A549 (cell line): ENCODE data around the gene PIH1D1. TPM values are rescaled to one million over a fixed set of nuclear protein-coding genes. Genes with fewer than 3 reads are reported as not detected.
A peak's percentile ranks its signal among the peaks of the same experiment; 100 is the strongest.

ENCODE experiments used
- ATAC-seq, 2 experiments: fragments of 200-7000 bp in 1 of 2; fragments of >200 bp in 1 of 2; cut with Nextera tagmentation in 1 of 2; cut with Tn5 transposase in 1 of 2; 3 replicates each; pipeline versions ENCODE4 v1.8.0 to v1.9.1; 2018 to 2020; ENCODE audit warnings: mild to moderate bottlenecking in 1 of 2, moderate library complexity in 1 of 2
- CTCF ChIA-PET: fragments of 300-600 bp; sonication (Branson Sonifier 250); formaldehyde crosslinking; extraction: SDS; loops from one replicate; lab custom pipeline; 2021; ENCODE audit warnings: antibody characterized with exemption, inconsistent platforms; lab: Yijun Ruan, JAX
- POLR2A ChIA-PET: fragments of 350-600 bp; formaldehyde crosslinking; extraction: SDS; loops from one replicate; lab custom pipeline; 2021; ENCODE audit warnings: antibody characterized with exemption, inconsistent platforms; lab: Yijun Ruan, JAX
- DNase-seq, 2 experiments: peaks; one replicate each; pipeline versions ENCODE4 v3.0.0 to v3.0.0-alpha.2; 2011 to 2016; ENCODE audit warnings: low read depth in 1 of 2, low spot score in 1 of 2
- FAIRE-seq: peaks from 2 replicates; lab custom pipeline; 2011; peaks lifted over from hg19 to GRCh38; lab: Jason Lieb, UNC
- H3K27ac ChIP-seq, 2 experiments: fragments of >200 bp; sonication (Bioruptor Twin); formaldehyde crosslinking; 3 replicates each; pipeline ENCODE4 v1.5.1; 2016 to 2017
- H3K4me1 ChIP-seq: fragments of >200 bp; sonication (Bioruptor Twin); formaldehyde crosslinking; 3 replicates; pipeline ENCODE4 v1.6.1; 2016
- H3K4me2 ChIP-seq: fragments of >200 bp; sonication (Bioruptor Twin); formaldehyde crosslinking; 3 replicates; pipeline ENCODE4 v1.6.1; 2016
- H3K4me3 ChIP-seq: fragments of >200 bp; sonication (Bioruptor Twin); formaldehyde crosslinking; 3 replicates; pipeline ENCODE4 v1.5.1; 2016
- H3K9me3 ChIP-seq: fragments of >200 bp; sonication (Bioruptor Twin); formaldehyde crosslinking; 3 replicates; pipeline ENCODE4 v1.6.1; 2016
- BHLHE40 ChIP-seq: IDR thresholded peaks from 2 replicates; pipeline ENCODE4 v1.6.1; 2012; ENCODE audit warnings: low read depth, low read length, inconsistent platforms
- CBX8 ChIP-seq: fragments of 200-600 bp; sonication (generic); IDR thresholded peaks from 2 replicates; pipeline ENCODE4 v1.6.1; 2016
- E2F6 ChIP-seq: IDR thresholded peaks from 2 replicates; pipeline ENCODE4 v1.6.1; 2012; ENCODE audit warnings: low read depth, borderline replicate concordance
- EHF ChIP-seq: fragments of 250-450 bp; sonication (Bioruptor Pico); IDR thresholded peaks from 2 replicates; pipeline ENCODE4 v1.5.0; 2020; ENCODE audit warnings: mild to moderate bottlenecking
- EP300 ChIP-seq, 2 experiments: fragments of >200 bp; sonication (Bioruptor Twin); formaldehyde crosslinking; IDR thresholded peaks; 2 replicates in 1 of 2; 3 replicates in 1 of 2; pipeline ENCODE4 v1.6.1; 2016 to 2017
- FOSL2 ChIP-seq, 2 experiments: fragments of 450-650 bp in 1 of 2; fragments of >200 bp in 1 of 2; sonication (Bioruptor Twin) in 1 of 2; formaldehyde crosslinking; IDR thresholded peaks; 2 replicates each; pipeline versions ENCODE4 v1.5.0 to v1.6.1; 2016 to 2020; ENCODE audit warnings: mild to moderate bottlenecking in 1 of 2, moderate library complexity in 1 of 2
- GATA3 ChIP-seq: IDR thresholded peaks from 2 replicates; pipeline ENCODE4 v1.6.1; 2012; ENCODE audit warnings: borderline replicate concordance
- HEYL ChIP-seq: fragments of 250-450 bp; sonication (Bioruptor Pico); IDR thresholded peaks from 2 replicates; pipeline ENCODE4 v1.8.0; 2021; ENCODE audit warnings: mild to moderate bottlenecking, moderate library complexity
- HMGXB4 ChIP-seq: fragments of 250-450 bp; sonication (Bioruptor Pico); IDR thresholded peaks from 2 replicates; pipeline ENCODE4 v1.5.0; 2021; ENCODE audit warnings: mild to moderate bottlenecking, moderate library complexity, borderline replicate concordance
- HOXA7 ChIP-seq: fragments of 250-450 bp; sonication (Bioruptor Pico); IDR thresholded peaks from 2 replicates; pipeline ENCODE4 v1.5.0; 2020; ENCODE audit warnings: mild to moderate bottlenecking, moderate library complexity
- HOXB13 ChIP-seq: fragments of 250-450 bp; sonication (Bioruptor Pico); IDR thresholded peaks from 2 replicates; pipeline ENCODE4 v1.5.0; 2020; ENCODE audit warnings: low read depth, mild to moderate bottlenecking, moderate library complexity
- KDM1A ChIP-seq: fragments of 200-600 bp; sonication (generic); IDR thresholded peaks from 2 replicates; pipeline ENCODE4 v1.6.1; 2016; ENCODE audit warnings: low read depth, mild to moderate bottlenecking
- KDM5A ChIP-seq: fragments of 200-600 bp; sonication (generic); IDR thresholded peaks from 2 replicates; pipeline ENCODE4 v1.6.1; 2016; ENCODE audit warnings: antibody characterized with exemption, mild to moderate bottlenecking
- MAFK ChIP-seq: fragments of 450-650 bp; IDR thresholded peaks from 2 replicates; pipeline ENCODE4 v1.6.1; 2014; ENCODE audit not compliant: partially characterized antibody
- MAX ChIP-seq: IDR thresholded peaks from 2 replicates; pipeline ENCODE4 v1.6.1; 2012
- MAZ ChIP-seq: fragments of 150-350 bp; IDR thresholded peaks from 2 replicates; pipeline ENCODE4 v1.6.1; 2014; ENCODE audit warnings: antibody characterized with exemption, low read depth, low read length, borderline replicate concordance
- NR3C1 ChIP-seq: fragments of >200 bp; sonication (Bioruptor Twin); formaldehyde crosslinking; IDR thresholded peaks from 3 replicates; pipeline ENCODE4 v1.6.1; 2017
- PHF8 ChIP-seq: fragments of 200-600 bp; sonication (generic); IDR thresholded peaks from 2 replicates; pipeline ENCODE4 v1.6.1; 2016; ENCODE audit warnings: low read depth, mild to moderate bottlenecking, antibody characterized with exemption, moderate library complexity, borderline replicate concordance
- POLR2A ChIP-seq: IDR thresholded peaks from 2 replicates; pipeline ENCODE4 v1.6.1; 2012; ENCODE audit warnings: mild to moderate bottlenecking, low read length
- RNF2 ChIP-seq: fragments of 200-600 bp; sonication (generic); IDR thresholded peaks from 2 replicates; pipeline ENCODE4 v1.6.1; 2016; ENCODE audit warnings: low read depth, mild to moderate bottlenecking, antibody characterized with exemption, moderate library complexity, borderline replicate concordance
- SMC3 ChIP-seq: fragments of >200 bp; sonication (Bioruptor Twin); formaldehyde crosslinking; IDR thresholded peaks from 3 replicates; pipeline ENCODE4 v1.6.1; 2018; ENCODE audit warnings: inconsistent platforms
- ZC3H11A ChIP-seq: fragments of 450-650 bp; IDR thresholded peaks from 2 replicates; pipeline ENCODE4 v1.6.1; 2014; ENCODE audit warnings: antibody characterized with exemption, mild to moderate bottlenecking
- ZNF302 ChIP-seq: fragments of 250-450 bp; sonication (Bioruptor Pico); IDR thresholded peaks from 2 replicates; pipeline ENCODE4 v1.9.0; 2021; ENCODE audit warnings: inconsistent platforms, mild to moderate bottlenecking, moderate library complexity
- ZSCAN20 ChIP-seq: fragments of 250-450 bp; sonication (Bioruptor Pico); IDR thresholded peaks from 2 replicates; pipeline ENCODE4 v1.8.0; 2022; ENCODE audit warnings: mild to moderate bottlenecking, moderate library complexity
- WGBS: methylation state at CpG from one replicate; pipeline ENCODE4 v1.1.6; 2017; ENCODE audit errors: missing lambda C conversion rate; 5-methylcytosine and 5-hydroxymethylcytosine counted together
- polyA plus RNA-seq, 4 experiments: library from polyadenylated mRNA; depleted of rRNA in 3 of 4; stranded (reverse); fragments of >200 nt; fragmentation: RNase III in 1 of 4; extraction: RNeasy Plus Mini Kit Qiagen cat#74134 plus additional on column Dnase treatment in 1 of 4; gene quantifications; 2 replicates in 3 of 4; 3 replicates in 1 of 4; pipeline ENCODE4 v1.2.3, GENCODE V29; 2011 to 2017

PIH1D1 gene
- polyA plus RNA-seq, 2 of the 4 experiments (the other 2 are of a cell fraction), result 89.7 to 114 TPM

- CTCF ChIA-PET, result interaction anchor here (19.0 kb wide), 1 partner anchor 46 kb away, joined by 244 read pairs; the partner anchor contains the start of gene KASH5
- no peak overlapping the region for H3K4me2 ChIP-seq
- WGBS, result 3% methylated on average over 6 of the region's 6 CpGs
- DNase-seq, result no peak
- no peak overlapping the region for H3K27ac ChIP-seq
- TF ChIP-seq KDM5A (no peak), HOXB13 (CRISPR knock-in tag) (no peak), HOXA7 (CRISPR knock-in tag) (no peak), ZC3H11A (no peak), ZSCAN20 (CRISPR knock-in tag) (no peak), HEYL (CRISPR knock-in tag) (no peak), CBX8 (no peak)
- TF ChIP-seq, all 56 proteins: peak for 0
- Histone ChIP-seq H3K4me1 (peaks cover 19% of the 10 kb centered on the region), H3K4me3 (no peak overlapping the region), H3K9me3 (no peaks in the 10 kb centered on the region)
- POLR2A ChIA-PET, result no interaction called here
- FAIRE-seq (no peak), ATAC-seq (no peak)
Measured at GRCh38 chr19:49438261-49438660, 13.4 kb downstream of the PIH1D1 start.

GRCh38 chr19:49437231-49437630 lies 14.4 kb downstream of the PIH1D1 start:
- TF ChIP-seq POLR2A (no peak), ZNF302 (CRISPR knock-in tag) (no peak), GATA3 (no peak), MAX (no peak), HEYL (CRISPR knock-in tag) (no peak), BHLHE40 (no peak), RNF2 (no peak), MAFK (no peak), EHF (no peak), KDM1A (no peak), NR3C1 (no peak), HMGXB4 (CRISPR knock-in tag) (no peak), PHF8 (no peak)
- TF ChIP-seq, all 56 proteins: peak for 0
- ATAC-seq (no peak), DNase-seq (no peak), FAIRE-seq (no peak)
- H3K9me3 ChIP-seq, result no peaks in the 10 kb centered on the region; the same call in 2 of the 3 replicates
- WGBS, result 15% methylated on average over 6 of the region's 8 CpGs
- ChIA-PET CTCF (interaction anchor here (1.2 to 2.4 kb wide), 3 partner anchors 12 to 46 kb away, joined by 3 to 23 read pairs (median 5); partner anchors contain the start of gene GFY), POLR2A (interaction anchor here (1.7 kb wide), 1 partner anchor 15 kb away, joined by 6 read pairs; the partner anchor contains the start of gene PIH1D1)
- no peak overlapping the region for H3K4me3 ChIP-seq
- no peak overlapping the region for H3K4me2 ChIP-seq
- H3K4me1 ChIP-seq, result peaks cover 16% of the 10 kb centered on the region
- H3K27ac ChIP-seq, result no peak overlapping the region

- peak; percentile 14 to 15; a peak in 3 of 6 replicates for ATAC-seq
- ChIA-PET POLR2A (interaction anchor here (1.1 to 1.7 kb wide), 2 partner anchors 15 to 17 kb away, joined by 3 to 6 read pairs; partner anchors contain the start of genes ALDH16A1 and PIH1D1), CTCF (interaction anchor here (1.0 to 4.2 kb wide), 11 partner anchors 9 to 211 kb away, joined by 3 to 30 read pairs (median 4); partner anchors contain the start of gene GFY)
- 0 out of 3 replicates have a peak overlapping the region, but pooled peaks have one; percentile 9 for H3K4me2 ChIP-seq
- no peak overlapping the region for H3K4me3 ChIP-seq
- no peak overlapping the region for H3K27ac ChIP-seq
- no peaks in the 10 kb centered on the region; the same call in 2 of the 3 replicates for H3K9me3 ChIP-seq
- peaks cover 8% of the 10 kb centered on the region for H3K4me1 ChIP-seq
- DNase-seq, result peak in 1 of 2 experiments; percentile 64
- FAIRE-seq, result no peak
- no peak for TF ChIP-seq GATA3
- peak; percentile 48; the same call in 1 of the 2 replicates for TF ChIP-seq MAX
- no peak for TF ChIP-seq SMC3
- TF ChIP-seq FOSL2 (IDR thresholded peaks at IDR 0.05), result no peak
- TF ChIP-seq FOSL2 (CRISPR knock-in tag; IDR thresholded peaks at IDR 0.05), result no peak
- no peak for TF ChIP-seq EP300 (IDR thresholded peaks at IDR 0.05)
- TF ChIP-seq HMGXB4 (CRISPR knock-in tag), result no peak
- no peak for TF ChIP-seq MAFK
- TF ChIP-seq E2F6, result no peak
- no peak for TF ChIP-seq MAZ
- WGBS, result 44% methylated on average over 42 of the region's 42 CpGs
Measured at GRCh38 chr19:49436381-49437017, 15.1 kb downstream of the PIH1D1 start.
